ENCODE data around the gene PTPRF. TPM values are rescaled to one million over a fixed set of nuclear protein-coding genes. Genes with fewer than 3 reads are reported as not detected.

PTPRF gene
- total and polyA plus RNA-seq, 2 experiments from 2014 or later, result 96.0 to 115 TPM

DNA sequence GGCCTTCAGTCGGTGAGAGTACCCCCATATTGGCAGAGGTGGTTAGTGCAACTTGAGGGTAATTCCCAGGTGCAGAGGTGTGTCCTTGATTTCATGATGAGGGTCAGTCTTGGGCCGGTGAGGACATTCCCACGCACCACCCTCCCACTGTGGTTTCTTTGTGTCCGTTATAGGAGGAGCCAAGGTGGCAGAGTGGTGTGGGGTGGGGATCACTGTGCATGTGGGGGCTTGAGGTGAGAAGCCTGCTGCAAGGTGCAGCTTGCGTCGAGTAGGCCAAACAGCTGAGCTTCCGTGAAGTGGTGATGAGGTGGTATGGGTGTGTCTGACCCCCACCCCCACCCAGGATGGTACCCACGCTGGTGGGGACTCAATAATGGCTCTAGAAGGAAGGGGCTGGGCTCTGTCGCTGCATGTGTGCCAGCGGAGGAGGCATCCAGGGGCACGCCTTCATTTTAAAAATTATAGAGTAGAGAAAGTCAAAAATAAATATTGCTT, 6.2 kb downstream of the PTPRF start:
- Histone ChIP-seq H3K9me3 (ENCODE audit: low read depth) (no peaks in the 10 kb centered on the region), H2AFZ (no peak overlapping the region), H3K36me3 (replicated peaks; ENCODE audit: insufficient read depth, low read depth) (no peaks in the 10 kb centered on the region), H3K27ac (no peak overlapping the region), H3K9me2 (replicated peaks; ENCODE audit: insufficient read depth) (no peaks in the 10 kb centered on the region), H3K4me3 (no peak overlapping the region), H4K20me1 (ENCODE audit: insufficient read depth, poor library complexity, severe bottlenecking) (peaks cover 4% of the 10 kb centered on the region), H3K79me2 (peaks cover 93% of the 10 kb centered on the region), H3K4me2 (no peak overlapping the region), H3K4me1 (ENCODE audit: insufficient read depth) (peaks cover 46% of the 10 kb centered on the region), H3K27me3 (no peaks in the 10 kb centered on the region)
- WGBS (ENCODE audit: low lambda C conversion rate, missing lambda C conversion rate), result 87% methylated on average over 11 of the region's 11 CpGs
- TF ChIP-seq EZH2phosphoT487 (IDR thresholded peaks at IDR 0.05; ENCODE audit: low read depth, severe bottlenecking, unreplicated experiment) (no peak), EZH2 (IDR thresholded peaks at IDR 0.05; ENCODE audit: borderline replicate concordance) (no peak)
- TF ChIP-seq, protein P1, sequence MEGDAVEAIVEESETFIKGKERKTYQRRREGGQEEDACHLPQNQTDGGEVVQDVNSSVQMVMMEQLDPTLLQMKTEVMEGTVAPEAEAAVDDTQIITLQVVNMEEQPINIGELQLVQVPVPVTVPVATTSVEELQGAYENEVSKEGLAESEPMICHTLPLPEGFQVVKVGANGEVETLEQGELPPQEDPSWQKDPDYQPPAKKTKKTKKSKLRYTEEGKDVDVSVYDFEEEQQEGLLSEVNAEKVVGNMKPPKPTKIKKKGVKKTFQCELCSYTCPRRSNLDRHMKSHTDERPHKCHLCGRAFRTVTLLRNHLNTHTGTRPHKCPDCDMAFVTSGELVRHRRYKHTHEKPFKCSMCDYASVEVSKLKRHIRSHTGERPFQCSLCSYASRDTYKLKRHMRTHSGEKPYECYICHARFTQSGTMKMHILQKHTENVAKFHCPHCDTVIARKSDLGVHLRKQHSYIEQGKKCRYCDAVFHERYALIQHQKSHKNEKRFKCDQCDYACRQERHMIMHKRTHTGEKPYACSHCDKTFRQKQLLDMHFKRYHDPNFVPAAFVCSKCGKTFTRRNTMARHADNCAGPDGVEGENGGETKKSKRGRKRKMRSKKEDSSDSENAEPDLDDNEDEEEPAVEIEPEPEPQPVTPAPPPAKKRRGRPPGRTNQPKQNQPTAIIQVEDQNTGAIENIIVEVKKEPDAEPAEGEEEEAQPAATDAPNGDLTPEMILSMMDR (IDR thresholded peaks at IDR 0.05; ENCODE audit: poor library complexity), result no peak
- no peak for DNase-seq (ENCODE audit: low spot score)

DNA sequence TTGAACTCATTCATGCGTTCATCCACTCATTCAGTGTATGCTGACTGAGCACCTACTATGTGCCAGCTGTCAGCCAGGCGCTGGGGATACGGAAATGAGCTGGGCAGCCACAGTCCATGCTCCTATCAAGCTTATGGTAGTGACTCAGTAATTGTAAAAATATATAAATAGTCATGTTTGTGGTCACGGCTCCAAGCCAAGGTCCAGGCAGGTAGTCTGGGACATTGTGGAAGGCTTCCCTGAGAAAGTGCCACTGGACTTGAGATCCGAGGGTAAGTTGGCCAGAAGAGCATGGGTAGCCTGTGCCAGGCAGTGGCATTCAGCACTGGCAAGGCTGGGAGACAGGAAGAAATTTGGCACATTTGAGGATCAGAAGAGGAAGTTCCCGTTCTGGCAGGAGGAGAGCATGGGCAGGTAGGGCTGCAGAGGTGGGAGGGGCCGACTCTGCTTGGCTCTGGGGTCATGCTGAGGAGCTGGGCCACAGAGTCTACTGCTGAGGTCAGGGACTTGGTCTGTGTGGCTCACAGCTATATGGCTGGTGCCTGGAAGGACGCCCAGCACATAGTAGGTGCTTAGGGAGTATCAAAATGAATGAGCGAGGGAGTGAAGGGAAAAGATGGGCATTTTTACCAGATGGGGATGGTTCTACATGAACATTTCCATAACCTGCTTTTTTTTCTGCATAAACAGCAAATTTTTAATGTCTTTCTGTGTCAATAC, 6.9 kb downstream of the PTPRF start:
- Histone ChIP-seq H3K79me2 (peaks cover 90% of the 10 kb centered on the region), H4K20me1 (ENCODE audit: insufficient read depth, poor library complexity, severe bottlenecking) (peaks cover 4% of the 10 kb centered on the region), H3K4me1 (ENCODE audit: insufficient read depth) (peaks cover 52% of the 10 kb centered on the region), H2AFZ (no peak overlapping the region), H3K9me2 (replicated peaks; ENCODE audit: insufficient read depth) (no peaks in the 10 kb centered on the region), H3K4me3 (no peak overlapping the region), H3K36me3 (replicated peaks; ENCODE audit: insufficient read depth, low read depth) (no peaks in the 10 kb centered on the region), H3K4me2 (no peak overlapping the region), H3K27ac (no peak overlapping the region), H3K9me3 (ENCODE audit: low read depth) (no peaks in the 10 kb centered on the region), H3K27me3 (no peaks in the 10 kb centered on the region)
- WGBS (ENCODE audit: low lambda C conversion rate, missing lambda C conversion rate), result 90% methylated on average over 9 of the region's 9 CpGs
- TF ChIP-seq EZH2phosphoT487 (IDR thresholded peaks at IDR 0.05; ENCODE audit: low read depth, severe bottlenecking, unreplicated experiment), result no peak
- TF ChIP-seq EZH2 (IDR thresholded peaks at IDR 0.05; ENCODE audit: borderline replicate concordance), result no peak
- TF ChIP-seq, protein P1 (IDR thresholded peaks at IDR 0.05; ENCODE audit: poor library complexity), result no peak
- DNase-seq (ENCODE audit: low spot score), result no peak

DNA sequence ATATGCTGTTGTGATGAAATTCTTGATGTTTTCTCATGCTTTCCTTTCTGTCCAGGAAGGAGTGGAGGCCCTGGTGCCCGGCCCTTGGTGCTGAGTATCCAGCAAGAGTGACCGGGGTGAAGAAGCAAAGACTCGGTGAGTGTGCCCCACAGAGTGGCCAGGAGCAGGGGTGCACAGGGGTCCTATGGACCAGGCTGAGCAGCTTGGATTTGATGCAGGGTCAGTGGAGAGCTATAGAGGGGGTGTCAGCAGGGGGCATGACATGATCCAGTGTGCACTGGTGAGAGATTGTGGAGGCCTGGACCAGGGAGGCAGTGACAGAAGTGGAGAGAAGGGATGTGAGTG, 7.4 kb downstream of the PTPRF start:
- H3K4me1 ChIP-seq (ENCODE audit: insufficient read depth), result peaks cover 50% of the 10 kb centered on the region
- H3K27me3 ChIP-seq, result no peaks in the 10 kb centered on the region
- H3K9me3 ChIP-seq (ENCODE audit: low read depth), result no peaks in the 10 kb centered on the region
- TF ChIP-seq, protein P1 (IDR thresholded peaks at IDR 0.05; ENCODE audit: poor library complexity), result no peak
- no peak for TF ChIP-seq EZH2phosphoT487 (IDR thresholded peaks at IDR 0.05; ENCODE audit: low read depth, severe bottlenecking, unreplicated experiment)
- TF ChIP-seq EZH2 (IDR thresholded peaks at IDR 0.05; ENCODE audit: borderline replicate concordance), result no peak
- no peak overlapping the region for H3K4me3 ChIP-seq
- peaks cover 4% of the 10 kb centered on the region for H4K20me1 ChIP-seq (ENCODE audit: insufficient read depth, poor library complexity, severe bottlenecking)
- H3K4me2 ChIP-seq, result no peak overlapping the region
- peaks cover 90% of the 10 kb centered on the region for H3K79me2 ChIP-seq
- H2AFZ ChIP-seq, result no peak overlapping the region
- 100% methylated on average over 3 of the region's 3 CpGs for WGBS (ENCODE audit: low lambda C conversion rate, missing lambda C conversion rate)
- no peak for DNase-seq (ENCODE audit: low spot score)
- H3K27ac ChIP-seq, result no peak overlapping the region
- no peaks in the 10 kb centered on the region for H3K9me2 ChIP-seq (replicated peaks; ENCODE audit: insufficient read depth)
- H3K36me3 ChIP-seq (replicated peaks; ENCODE audit: insufficient read depth, low read depth), result no peaks in the 10 kb centered on the region

Data from hepatocyte (in vitro differentiated cells).